ENCODE data around the gene KCNA1. TPM values are rescaled to one million over a fixed set of nuclear protein-coding genes. Genes with fewer than 3 reads are reported as not detected.

Gene KCNA1
- total and polyA plus RNA-seq, 5 experiments from 2014 or later, result not detected

DNA sequence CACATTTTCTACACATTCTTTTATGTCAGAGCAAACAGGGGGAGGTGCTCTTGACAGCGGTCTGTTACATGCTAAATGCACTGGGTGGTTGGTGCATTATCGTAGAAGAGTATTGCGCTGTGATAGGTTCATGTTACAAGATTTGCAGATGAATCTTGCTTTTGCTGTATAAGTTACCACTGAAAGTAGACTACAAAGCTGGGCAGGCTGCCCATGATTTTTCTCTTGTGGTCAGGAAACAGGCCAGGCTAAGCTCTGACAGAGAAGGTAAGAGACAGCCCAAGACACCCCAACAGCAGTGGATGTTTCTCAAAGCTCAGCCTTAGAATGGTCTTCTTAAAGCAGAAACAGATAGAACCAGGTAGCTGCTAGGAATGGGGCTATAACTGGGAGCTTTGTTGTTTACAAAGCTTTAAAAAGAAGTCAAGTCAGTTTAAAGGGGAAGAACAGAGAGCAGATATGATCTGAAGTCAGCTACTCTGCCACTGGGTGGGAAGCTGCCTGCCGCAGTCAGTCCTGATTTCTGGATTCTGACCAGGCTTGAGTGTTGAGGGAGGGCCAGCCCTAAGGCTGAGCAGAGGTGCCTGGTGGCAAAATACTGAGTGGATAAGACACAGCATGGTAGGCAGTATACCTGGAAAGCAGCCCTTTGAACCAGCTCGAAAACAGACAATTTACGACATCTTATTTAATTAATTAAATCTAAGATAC, 9.4 kb downstream of the KCNA1 start:
- H3K36me3 Mint-ChIP-seq, result no peaks in the 10 kb centered on the region
- H3K27me3 Mint-ChIP-seq, result peaks cover 7 to 55% (median 26%) of the 10 kb centered on the region in 5 donors
- peak in 1 of 2 donors; percentile 72 for ATAC-seq
- H3K27ac Mint-ChIP-seq, result peak overlapping the region in 2 of 10 donors; percentile 9 to 16
- POLR2A ChIA-PET, result no interaction called here
- DNase-seq, result peak in 3 of 10 donors; percentile 7 to 30 (median 9)
- peak overlapping the region in 1 of 10 donors; percentile 55 for H3K4me3 Mint-ChIP-seq
- H3K4me1 Mint-ChIP-seq, result peaks cover 0 to 13% (median 7%) of the 10 kb centered on the region in 4 donors
- H3K9me3 Mint-ChIP-seq, result no peaks in the 10 kb centered on the region

GRCh38 chr12:4932576-4932975, 22.9 kb downstream of the KCNA1 start:
- Mint-ChIP-seq H3K4me1 (no peaks in the 10 kb centered on the region), H3K27ac (no peak overlapping the region), H3K4me3 (no peak overlapping the region), H3K36me3 (no peaks in the 10 kb centered on the region), H3K27me3 (peaks cover 27 to 43% (median 39%) of the 10 kb centered on the region in 5 donors), H3K9me3 (no peaks in the 10 kb centered on the region)
- POLR2A ChIA-PET, result no interaction called here
- DNase-seq (no peak), ATAC-seq (no peak)

GRCh38 chr12:4933411-4933810, 23.7 kb downstream of the KCNA1 start:
- H3K36me3 Mint-ChIP-seq, result no peaks in the 10 kb centered on the region

DNA sequence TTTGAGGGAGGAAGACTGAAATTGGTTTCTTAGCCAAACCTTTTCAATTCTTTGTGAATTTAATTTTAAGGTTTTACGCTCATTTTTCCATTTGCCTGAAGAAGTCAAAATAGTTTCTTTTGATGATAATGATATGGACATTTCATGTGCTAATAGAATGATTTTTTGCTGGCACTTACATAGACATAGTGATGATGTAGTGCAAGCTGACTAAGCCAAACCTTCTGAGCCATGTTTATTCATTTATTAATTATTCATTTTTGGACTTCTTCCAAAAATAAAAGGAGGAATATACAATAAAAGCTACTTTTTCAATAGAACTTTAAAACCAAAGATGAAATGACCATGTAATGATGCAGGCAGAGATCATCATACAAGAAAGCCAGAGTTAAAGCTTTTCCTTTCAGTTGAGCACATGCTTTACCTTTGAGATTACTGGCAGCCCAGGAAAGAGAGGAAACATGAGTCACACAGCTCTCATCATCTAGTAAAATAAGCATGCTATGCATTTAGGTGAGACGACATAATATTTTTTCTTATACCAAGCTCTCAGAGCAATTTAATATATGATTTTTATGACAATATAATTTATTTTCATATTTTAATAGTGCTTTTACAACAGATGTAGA, 24.8 kb downstream of the KCNA1 start:
- Mint-ChIP-seq H3K36me3 (no peaks in the 10 kb centered on the region), H3K27me3 (peaks cover 26 to 45% (median 39%) of the 10 kb centered on the region in 5 donors), H3K4me3 (no peak overlapping the region), H3K9me3 (no peaks in the 10 kb centered on the region), H3K27ac (no peak overlapping the region), H3K4me1 (no peaks in the 10 kb centered on the region)
- no peak for DNase-seq
- POLR2A ChIA-PET, result no interaction called here
- ATAC-seq, result no peak

More at GRCh38 chr12:4933411-4933810, 23.7 kb downstream of the KCNA1 start:
- ATAC-seq, result no peak
- POLR2A ChIA-PET, result no interaction called here
- DNase-seq, result no peak
- Mint-ChIP-seq H3K27me3 (peaks cover 26 to 46% (median 39%) of the 10 kb centered on the region in 5 donors), H3K9me3 (no peaks in the 10 kb centered on the region), H3K27ac (no peak overlapping the region), H3K4me3 (no peak overlapping the region), H3K4me1 (no peaks in the 10 kb centered on the region)

DNA sequence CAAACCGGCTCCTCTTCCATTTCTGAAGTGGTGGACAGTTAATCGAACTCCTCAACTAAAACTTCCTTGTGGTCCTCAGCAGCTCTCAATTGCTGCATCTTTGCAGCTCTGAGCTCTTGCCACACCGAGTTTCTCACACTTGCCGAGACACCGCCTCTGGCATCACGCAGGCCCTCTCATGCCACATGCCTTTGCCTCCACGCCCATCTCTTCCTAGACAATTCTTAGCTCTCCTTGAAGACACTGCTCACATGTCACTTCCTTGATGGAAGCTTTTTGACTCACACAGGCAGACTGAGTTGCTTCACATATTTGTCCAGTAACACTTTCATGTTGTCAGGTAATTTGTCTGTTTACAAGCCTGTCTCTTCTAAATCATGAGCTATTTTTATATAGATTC, 29.2 kb downstream of the KCNA1 start:
- Mint-ChIP-seq H3K4me3 (no peak overlapping the region), H3K9me3 (no peaks in the 10 kb centered on the region), H3K4me1 (peaks cover 0 to 5% (median 0%) of the 10 kb centered on the region in 4 donors), H3K36me3 (no peaks in the 10 kb centered on the region), H3K27me3 (peaks cover 7 to 27% (median 16%) of the 10 kb centered on the region in 5 donors), H3K27ac (no peak overlapping the region)
- POLR2A ChIA-PET, result no interaction called here
- ATAC-seq (no peak), DNase-seq (no peak)

- POLR2A ChIA-PET, result no interaction called here
- H3K9me3 Mint-ChIP-seq, result no peaks in the 10 kb centered on the region
- no peak overlapping the region for H3K4me3 Mint-ChIP-seq
- ATAC-seq (no peak), DNase-seq (no peak)
- peaks cover 0 to 5% (median 0%) of the 10 kb centered on the region in 4 donors for H3K4me1 Mint-ChIP-seq
- H3K36me3 Mint-ChIP-seq, result no peaks in the 10 kb centered on the region
- H3K27me3 Mint-ChIP-seq, result peaks cover under 1 to 23% (median 13%) of the 10 kb centered on the region in 5 donors
- H3K27ac Mint-ChIP-seq, result no peak overlapping the region
Observed at GRCh38 chr12:4939418-4940023, 29.8 kb downstream of the KCNA1 start.

DNA sequence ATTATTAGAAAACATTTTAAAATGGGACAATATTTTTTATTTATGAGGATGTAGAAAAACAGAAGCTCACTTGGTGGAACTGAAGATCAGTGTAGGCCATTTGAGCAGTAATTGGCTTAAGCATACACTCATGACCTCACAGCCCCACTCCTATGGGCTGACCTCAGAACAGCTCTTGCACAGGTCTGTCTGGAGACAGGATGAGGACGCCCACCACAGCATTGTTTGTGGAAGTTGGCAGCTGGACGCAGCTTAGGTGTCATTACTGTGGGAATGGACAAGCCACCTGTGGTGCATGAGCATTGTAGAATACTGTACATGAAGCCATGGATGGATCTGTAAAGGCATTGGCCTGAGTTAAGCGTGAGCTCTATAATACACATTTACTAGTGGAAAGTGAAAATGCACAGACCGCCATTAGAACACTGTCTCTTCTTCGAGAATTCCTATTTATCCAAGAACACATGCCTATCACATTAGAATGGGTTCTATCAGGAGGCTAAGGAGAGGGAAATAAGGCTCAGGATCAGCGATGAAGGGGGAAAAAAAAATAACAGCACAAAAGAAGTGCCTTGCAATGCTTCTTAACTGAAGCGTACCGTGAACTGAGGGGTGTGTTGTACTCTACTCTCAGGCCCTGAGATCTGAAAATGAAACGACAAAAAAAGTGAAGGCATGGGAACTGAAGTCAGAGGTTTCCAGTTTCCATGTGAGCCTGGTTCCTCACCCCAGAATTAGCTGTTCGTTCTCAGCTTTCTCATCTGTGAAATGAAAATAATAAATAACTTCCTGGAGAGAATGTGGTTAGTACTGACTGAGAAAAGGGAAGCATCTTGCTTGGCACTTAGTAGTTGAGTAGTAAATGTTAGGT, 33.6 kb downstream of the KCNA1 start:
- Mint-ChIP-seq H3K4me3 (no peak overlapping the region), H3K9me3 (no peaks in the 10 kb centered on the region), H3K4me1 (peaks cover 0 to 5% (median 0%) of the 10 kb centered on the region in 4 donors), H3K27ac (no peak overlapping the region), H3K36me3 (no peaks in the 10 kb centered on the region), H3K27me3 (peaks cover 0 to 9% (median 1%) of the 10 kb centered on the region in 5 donors)
- POLR2A ChIA-PET, result no interaction called here
- DNase-seq (no peak), ATAC-seq (no peak)

DNA sequence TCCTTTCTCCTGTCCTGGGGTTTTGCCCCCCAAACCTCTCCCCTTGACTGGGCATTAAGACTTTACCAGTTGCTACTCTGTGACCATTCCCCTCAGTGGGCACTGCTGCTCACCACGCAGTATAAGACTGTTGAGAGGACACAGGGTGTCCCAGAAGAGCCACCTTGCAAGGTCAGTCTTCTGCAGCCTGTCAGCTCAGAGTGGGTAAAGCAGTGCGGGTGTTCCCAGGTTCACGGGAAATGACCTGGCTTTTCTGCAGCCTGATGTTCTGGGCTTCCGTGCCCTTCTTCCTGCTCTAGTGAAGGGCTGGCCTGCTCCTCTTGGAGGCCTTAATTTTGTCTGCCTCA, 34.2 kb downstream of the KCNA1 start:
- DNase-seq (no peak), ATAC-seq (no peak)
- H3K4me1 Mint-ChIP-seq, result peaks cover 0 to 5% (median 0%) of the 10 kb centered on the region in 4 donors
- no peak overlapping the region for H3K4me3 Mint-ChIP-seq
- H3K9me3 Mint-ChIP-seq, result no peaks in the 10 kb centered on the region
- peaks cover 0 to 7% (median 2%) of the 10 kb centered on the region in 5 donors for H3K27me3 Mint-ChIP-seq
- POLR2A ChIA-PET, result no interaction called here
- H3K36me3 Mint-ChIP-seq, result no peaks in the 10 kb centered on the region
- H3K27ac Mint-ChIP-seq, result no peak overlapping the region

- no peak for ATAC-seq
- no peaks in the 10 kb centered on the region for H3K36me3 Mint-ChIP-seq
- H3K4me3 Mint-ChIP-seq, result no peak overlapping the region
- peaks cover 0 to 11% (median 2%) of the 10 kb centered on the region in 5 donors for H3K27me3 Mint-ChIP-seq
- DNase-seq, result no peak
- no peak overlapping the region for H3K27ac Mint-ChIP-seq
- POLR2A ChIA-PET, result no interaction called here
- no peaks in the 10 kb centered on the region for H3K9me3 Mint-ChIP-seq
- H3K4me1 Mint-ChIP-seq, result peaks cover 0 to 5% (median 0%) of the 10 kb centered on the region in 4 donors
Observed at GRCh38 chr12:4947253-4947652, 37.5 kb downstream of the KCNA1 start.

DNA sequence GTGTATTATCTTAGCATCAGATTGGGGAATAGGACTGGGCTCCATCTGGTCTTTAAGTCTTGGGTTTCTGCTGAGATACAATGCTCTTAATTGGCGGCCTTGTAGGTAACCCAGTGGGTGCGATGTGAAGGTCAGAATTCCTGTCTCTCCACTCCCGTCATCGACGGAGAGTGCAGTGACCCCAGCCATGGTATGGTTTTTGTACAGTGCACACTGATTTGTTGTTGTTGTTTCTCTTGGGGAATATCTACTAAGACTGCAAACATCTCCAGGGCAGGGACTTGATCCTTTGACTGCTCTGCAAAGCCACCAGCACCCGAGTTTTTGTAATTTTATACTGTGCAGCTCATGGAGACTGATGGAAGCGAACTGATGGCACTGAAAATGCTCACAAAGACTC, 41.4 kb downstream of the KCNA1 start:
- Mint-ChIP-seq H3K9me3 (peaks cover 0 to 2% (median 0%) of the 10 kb centered on the region in 9 donors), H3K27me3 (peaks cover 8 to 22% (median 12%) of the 10 kb centered on the region in 5 donors), H3K4me1 (no peaks in the 10 kb centered on the region), H3K4me3 (no peak overlapping the region), H3K27ac (no peak overlapping the region), H3K36me3 (no peaks in the 10 kb centered on the region)
- no peak for ATAC-seq
- POLR2A ChIA-PET, result no interaction called here
- DNase-seq, result no peak

DNA sequence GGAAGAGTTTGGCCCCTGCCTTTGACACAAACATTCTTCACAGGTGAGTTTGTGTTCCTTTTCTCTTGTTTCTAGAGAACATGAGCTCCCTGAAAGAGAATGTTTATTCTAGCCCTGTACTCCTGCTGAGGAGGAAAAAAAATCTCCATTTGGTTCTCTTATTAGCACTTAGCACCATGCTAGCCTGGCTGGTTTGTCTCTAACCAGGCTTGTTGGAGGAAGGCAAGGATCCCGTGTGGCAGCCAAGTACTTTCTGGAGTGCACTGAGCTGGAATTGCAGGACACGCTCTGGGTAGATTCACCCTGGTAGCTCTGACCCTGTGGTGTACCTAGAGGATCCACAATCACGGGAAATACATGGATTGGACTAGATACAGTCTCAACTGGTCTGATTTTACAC, 41.9 kb downstream of the KCNA1 start:
- H3K4me3 Mint-ChIP-seq, result no peak overlapping the region
- no peaks in the 10 kb centered on the region for H3K4me1 Mint-ChIP-seq
- peaks cover 0 to 2% (median 0%) of the 10 kb centered on the region in 9 donors for H3K9me3 Mint-ChIP-seq
- ATAC-seq (no peak), DNase-seq (no peak)
- POLR2A ChIA-PET, result no interaction called here
- H3K36me3 Mint-ChIP-seq, result no peaks in the 10 kb centered on the region
- H3K27me3 Mint-ChIP-seq, result peaks cover 11 to 26% (median 17%) of the 10 kb centered on the region in 5 donors
- H3K27ac Mint-ChIP-seq, result no peak overlapping the region

DNA sequence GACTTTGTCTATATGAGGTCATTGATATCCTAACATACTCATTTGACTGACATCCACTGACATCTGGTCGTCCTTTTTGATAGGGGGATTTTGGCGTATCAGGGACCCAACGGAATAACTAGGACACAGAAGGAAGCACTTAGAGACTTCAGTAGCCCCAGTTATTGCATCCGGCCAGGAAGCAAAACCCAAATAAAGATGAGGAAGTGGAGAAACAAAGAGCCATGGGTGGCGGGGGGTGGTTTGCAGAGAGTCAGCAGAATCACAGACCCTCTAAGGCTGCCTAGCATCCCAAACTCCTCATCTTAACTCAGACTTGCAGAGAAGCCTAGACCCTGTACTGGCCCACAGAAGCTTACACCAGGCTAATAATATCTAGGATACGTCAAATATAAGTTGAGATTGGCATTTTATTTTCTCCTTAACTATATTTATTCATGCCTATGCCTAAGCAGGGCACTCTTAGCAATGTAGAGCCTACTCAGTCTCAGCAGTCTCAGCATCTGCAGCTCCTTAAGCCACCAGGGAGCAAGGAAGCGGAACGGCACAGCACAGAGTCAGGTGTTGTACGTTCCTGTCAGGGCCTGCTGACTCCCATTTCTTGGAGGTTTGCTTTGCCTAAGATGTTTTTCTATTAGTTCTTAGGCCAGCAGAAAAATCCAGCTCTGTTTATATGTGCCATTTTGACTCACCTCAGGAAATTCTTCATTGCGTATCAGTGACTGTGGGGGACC, 45.1 kb downstream of the KCNA1 start:
- DNase-seq (no peak), ATAC-seq (no peak)
- Mint-ChIP-seq H3K4me3 (no peak overlapping the region), H3K27me3 (peaks cover 24 to 49% (median 34%) of the 10 kb centered on the region in 5 donors), H3K9me3 (peaks cover 0 to 2% (median 0%) of the 10 kb centered on the region in 9 donors), H3K4me1 (no peaks in the 10 kb centered on the region), H3K27ac (no peak overlapping the region), H3K36me3 (no peaks in the 10 kb centered on the region)
- POLR2A ChIA-PET, result no interaction called here

All from naive thymus-derived CD8-positive, alpha-beta T cell (primary cell).